HepG2 (cell line): Measurements from ENCODE around the gene ACYP2. TPM values are rescaled to one million over a fixed set of nuclear protein-coding genes. Genes with fewer than 3 reads are reported as not detected.

ENCODE experiments used
- ATF7-NPFF ChIP-seq: sonication (generic); formaldehyde crosslinking; IDR thresholded peaks from 2 replicates; pipeline ENCODE4 v1.8.1; 2023; ENCODE audit warnings: mild to moderate bottlenecking, low read depth, missing genetic modification reagents, moderate library complexity
- BRCA1 ChIP-seq: sonication (generic); formaldehyde crosslinking; IDR thresholded peaks from 2 replicates; pipeline ENCODE4 v1.4.0; 2020; ENCODE audit warnings: missing genetic modification reagents
- CENPX ChIP-seq: sonication (generic); formaldehyde crosslinking; IDR thresholded peaks from 2 replicates; pipeline ENCODE4 v1.9.0; 2021; ENCODE audit warnings: mild to moderate bottlenecking, missing genetic modification reagents, moderate library complexity
- FOXA1 ChIP-seq, 2 experiments: fragments of 450-650 bp in 1 of 2; sonication (generic) in 1 of 2; formaldehyde crosslinking in 1 of 2; IDR thresholded peaks; 2 replicates each; pipeline versions ENCODE4 v1.4.0 to v1.6.1; 2016 to 2020; ENCODE audit warnings: missing genetic modification reagents in 1 of 2
- HDAC1 ChIP-seq: sonication (generic); formaldehyde crosslinking; IDR thresholded peaks from 2 replicates; pipeline ENCODE4 v1.5.1; 2020; ENCODE audit warnings: mild to moderate bottlenecking, missing genetic modification reagents
- RARA ChIP-seq: IDR thresholded peaks from 2 replicates; pipeline ENCODE4 v1.6.1; 2016; ENCODE audit warnings: missing genetic modification reagents, missing compliant biosample characterization
- SMARCE1 ChIP-seq: fragments of 450-650 bp; IDR thresholded peaks from 2 replicates; pipeline ENCODE4 v1.6.1; 2017; ENCODE audit warnings: borderline replicate concordance
- TBL1XR1 ChIP-seq: fragments of 150-350 bp; IDR thresholded peaks from 2 replicates; pipeline ENCODE4 v1.6.1; 2014; ENCODE audit warnings: borderline replicate concordance, low read length; ENCODE audit not compliant: partially characterized antibody
- TFE3 ChIP-seq: IDR thresholded peaks from 2 replicates; pipeline ENCODE4 v1.6.1; 2016
- ZC3H13 ChIP-seq: sonication (generic); formaldehyde crosslinking; IDR thresholded peaks from 2 replicates; pipeline ENCODE4 v1.8.1; 2023; ENCODE audit warnings: mild to moderate bottlenecking, missing genetic modification reagents, moderate library complexity
- ZKSCAN8 ChIP-seq: IDR thresholded peaks from 2 replicates; pipeline ENCODE4 v1.6.1; 2016; ENCODE audit warnings: borderline replicate concordance, missing genetic modification reagents, missing compliant biosample characterization
- ZMYM4 ChIP-seq: sonication (generic); formaldehyde crosslinking; IDR thresholded peaks from 2 replicates; pipeline ENCODE4 v1.8.1; 2023; ENCODE audit warnings: mild to moderate bottlenecking, missing genetic modification reagents
- ZNF468 ChIP-seq: sonication (generic); formaldehyde crosslinking; IDR thresholded peaks from 2 replicates; pipeline ENCODE4 v1.8.0; 2022; ENCODE audit warnings: mild to moderate bottlenecking, moderate library complexity, missing genetic modification reagents
- ZNF543 ChIP-seq: sonication (generic); formaldehyde crosslinking; IDR thresholded peaks from 2 replicates; pipeline ENCODE4 v1.4.0; 2020; ENCODE audit warnings: mild to moderate bottlenecking, missing genetic modification reagents
- ZNF616 ChIP-seq: sonication (generic); formaldehyde crosslinking; IDR thresholded peaks from 2 replicates; pipeline ENCODE4 v1.5.0; 2020; ENCODE audit warnings: low read depth, mild to moderate bottlenecking, missing genetic modification reagents
- ZSCAN9 ChIP-seq: IDR thresholded peaks from 2 replicates; pipeline ENCODE4 v1.6.1; 2016; ENCODE audit warnings: borderline replicate concordance
- polyA plus RNA-seq, 8 experiments: library from polyadenylated mRNA; depleted of rRNA in 3 of 8; stranded (reverse) in 7 of 8; unstranded in 1 of 8; fragments of >200 nt; fragmentation: Illumina TruSeq in 4 of 8; extraction: Trizol in 4 of 8; gene quantifications; 2 replicates each; pipeline versions ENCODE4 v1.2.1 to v1.2.3, GENCODE V29; 2011 to 2016; ENCODE audit warnings: low read depth in 4 of 8, missing spikeins in 1 of 8, mixed read lengths in 1 of 8; ENCODE audit not compliant: insufficient read depth in 1 of 8
- total RNA-seq, 5 experiments: library from RNA; depleted of rRNA; stranded (reverse); fragments of >200 nt; fragmentation: Illumina TruSeq; extraction: Trizol; gene quantifications; 2 replicates each; pipeline ENCODE4 v1.2.3, GENCODE V29; 2016; ENCODE audit warnings: low read depth in 1 of 5
- TF ChIP-seq, protein P1 (sequence below): sonication (generic); formaldehyde crosslinking; IDR thresholded peaks from 2 replicates; pipeline ENCODE4 v1.4.0; 2020; ENCODE audit warnings: mild to moderate bottlenecking, missing genetic modification reagents, borderline replicate concordance
- TF ChIP-seq, protein P2 (sequence below): IDR thresholded peaks from 2 replicates; pipeline ENCODE4 v1.6.1; 2016; ENCODE audit warnings: mild to moderate bottlenecking

The ACYP2 gene
- total and polyA plus RNA-seq, 2 of the 13 experiments (the other 11 are each of a cell fraction or from before 2014, with no cell fraction given), result 12.3 to 12.7 TPM

DNA sequence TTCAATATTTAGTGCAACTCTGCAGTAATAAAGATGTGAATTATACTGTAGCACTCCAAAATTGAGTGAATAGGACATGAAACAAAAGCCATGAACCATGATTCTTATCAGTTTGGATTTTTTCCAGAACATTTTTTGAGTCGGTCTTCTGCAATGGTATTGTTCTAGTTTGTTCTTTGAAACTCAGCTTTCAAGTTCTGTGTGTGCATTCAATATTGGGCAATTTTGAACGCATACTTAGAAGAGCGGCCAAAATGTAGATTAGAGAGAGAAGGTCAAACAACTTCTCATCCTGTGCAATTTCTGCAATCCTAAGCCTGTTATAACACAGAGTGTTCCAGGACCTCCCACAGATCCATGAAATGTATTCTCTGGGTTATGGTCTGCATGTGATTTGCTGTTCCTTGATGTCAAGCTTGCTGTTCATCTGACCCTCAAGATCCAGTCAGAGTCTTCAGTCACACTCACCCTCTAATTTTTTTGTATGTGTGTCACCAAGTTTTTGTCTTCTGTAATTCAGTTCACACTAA is 92.3 kb downstream of the ACYP2 start (continued):
- no peak for TF ChIP-seq ZC3H13
- no peak for TF ChIP-seq CENPX (CRISPR knock-in tag)
- no peak for TF ChIP-seq TBL1XR1
- no peak for TF ChIP-seq ZNF468 (CRISPR knock-in tag)
- peak; percentile 79 for TF ChIP-seq TFE3 (CRISPR knock-in tag)
- no peak for TF ChIP-seq SMARCE1
- TF ChIP-seq, protein P1, sequence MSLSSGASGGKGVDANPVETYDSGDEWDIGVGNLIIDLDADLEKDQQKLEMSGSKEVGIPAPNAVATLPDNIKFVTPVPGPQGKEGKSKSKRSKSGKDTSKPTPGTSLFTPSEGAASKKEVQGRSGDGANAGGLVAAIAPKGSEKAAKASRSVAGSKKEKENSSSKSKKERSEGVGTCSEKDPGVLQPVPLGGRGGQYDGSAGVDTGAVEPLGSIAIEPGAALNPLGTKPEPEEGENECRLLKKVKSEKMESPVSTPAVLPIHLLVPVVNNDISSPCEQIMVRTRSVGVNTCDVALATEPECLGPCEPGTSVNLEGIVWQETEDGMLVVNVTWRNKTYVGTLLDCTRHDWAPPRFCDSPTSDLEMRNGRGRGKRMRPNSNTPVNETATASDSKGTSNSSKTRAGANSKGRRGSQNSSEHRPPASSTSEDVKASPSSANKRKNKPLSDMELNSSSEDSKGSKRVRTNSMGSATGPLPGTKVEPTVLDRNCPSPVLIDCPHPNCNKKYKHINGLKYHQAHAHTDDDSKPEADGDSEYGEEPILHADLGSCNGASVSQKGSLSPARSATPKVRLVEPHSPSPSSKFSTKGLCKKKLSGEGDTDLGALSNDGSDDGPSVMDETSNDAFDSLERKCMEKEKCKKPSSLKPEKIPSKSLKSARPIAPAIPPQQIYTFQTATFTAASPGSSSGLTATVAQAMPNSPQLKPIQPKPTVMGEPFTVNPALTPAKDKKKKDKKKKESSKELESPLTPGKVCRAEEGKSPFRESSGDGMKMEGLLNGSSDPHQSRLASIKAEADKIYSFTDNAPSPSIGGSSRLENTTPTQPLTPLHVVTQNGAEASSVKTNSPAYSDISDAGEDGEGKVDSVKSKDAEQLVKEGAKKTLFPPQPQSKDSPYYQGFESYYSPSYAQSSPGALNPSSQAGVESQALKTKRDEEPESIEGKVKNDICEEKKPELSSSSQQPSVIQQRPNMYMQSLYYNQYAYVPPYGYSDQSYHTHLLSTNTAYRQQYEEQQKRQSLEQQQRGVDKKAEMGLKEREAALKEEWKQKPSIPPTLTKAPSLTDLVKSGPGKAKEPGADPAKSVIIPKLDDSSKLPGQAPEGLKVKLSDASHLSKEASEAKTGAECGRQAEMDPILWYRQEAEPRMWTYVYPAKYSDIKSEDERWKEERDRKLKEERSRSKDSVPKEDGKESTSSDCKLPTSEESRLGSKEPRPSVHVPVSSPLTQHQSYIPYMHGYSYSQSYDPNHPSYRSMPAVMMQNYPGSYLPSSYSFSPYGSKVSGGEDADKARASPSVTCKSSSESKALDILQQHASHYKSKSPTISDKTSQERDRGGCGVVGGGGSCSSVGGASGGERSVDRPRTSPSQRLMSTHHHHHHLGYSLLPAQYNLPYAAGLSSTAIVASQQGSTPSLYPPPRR (CRISPR knock-in tag), result peak; percentile 74; the same call in 1 of the 2 replicates
- TF ChIP-seq BRCA1 (CRISPR knock-in tag), result no peak
- TF ChIP-seq ZSCAN9 (CRISPR knock-in tag), result peak; percentile 96
- no peak for TF ChIP-seq ATF7-NPFF (CRISPR knock-in tag)
- no peak for TF ChIP-seq FOXA1 (IDR thresholded peaks at IDR 0.05)
- peak; percentile 93 for TF ChIP-seq FOXA1 (CRISPR knock-in tag; IDR thresholded peaks at IDR 0.05)
- peak; percentile 86 for TF ChIP-seq ZKSCAN8 (CRISPR knock-in tag)
- peak; percentile 67 for TF ChIP-seq HDAC1
- peak; percentile 91 for TF ChIP-seq ZMYM4 (CRISPR knock-in tag)
- TF ChIP-seq ZNF543 (CRISPR knock-in tag), result no peak
- TF ChIP-seq, protein P2, sequence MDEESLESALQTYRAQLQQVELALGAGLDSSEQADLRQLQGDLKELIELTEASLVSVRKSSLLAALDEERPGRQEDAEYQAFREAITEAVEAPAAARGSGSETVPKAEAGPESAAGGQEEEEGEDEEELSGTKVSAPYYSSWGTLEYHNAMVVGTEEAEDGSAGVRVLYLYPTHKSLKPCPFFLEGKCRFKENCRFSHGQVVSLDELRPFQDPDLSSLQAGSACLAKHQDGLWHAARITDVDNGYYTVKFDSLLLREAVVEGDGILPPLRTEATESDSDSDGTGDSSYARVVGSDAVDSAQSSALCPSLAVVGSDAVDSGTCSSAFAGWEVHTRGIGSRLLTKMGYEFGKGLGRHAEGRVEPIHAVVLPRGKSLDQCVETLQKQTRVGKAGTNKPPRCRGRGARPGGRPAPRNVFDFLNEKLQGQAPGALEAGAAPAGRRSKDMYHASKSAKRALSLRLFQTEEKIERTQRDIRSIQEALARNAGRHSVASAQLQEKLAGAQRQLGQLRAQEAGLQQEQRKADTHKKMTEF, result peak; percentile 95
- TF ChIP-seq ZNF616, result no peak
- TF ChIP-seq RARA (CRISPR knock-in tag), result peak; percentile 85
- TF ChIP-seq, all 625 proteins: peak for 190
